GM12891 (cell line): ENCODE measurements around the gene LEP.

Experiments used
- POLR2A ChIP-seq: IDR thresholded peaks from 2 replicates; pipeline ENCODE4 v1.6.1; 2011; ENCODE audit warnings: low read depth, low read length, control low read depth
- POLR2AphosphoS5 ChIP-seq: IDR thresholded peaks from 2 replicates; pipeline ENCODE4 v1.6.1; 2011; ENCODE audit warnings: low read depth, low read length, control low read depth

- TF ChIP-seq POLR2A (no peak), POLR2AphosphoS5 (no peak)
Measured at GRCh38 chr7:128235471-128235870, 5.6 kb upstream of the LEP start.
